Umbilical cord (tissue), 2 donors: ENCODE data around the gene IL31. TPM values are rescaled to one million over a fixed set of nuclear protein-coding genes. Genes with fewer than 3 reads are reported as not detected.
"Not testable (repeated sequence)": the region's sequence is repeated elsewhere in the genome, so short reads cannot be mapped to it uniquely, and the experiment has no call there.

Experiments
- DNase-seq: peaks from one replicate; pipeline ENCODE4 v3.0.0-alpha.2; 2015; ENCODE audit warnings: low spot score
- total RNA-seq: library from RNA; depleted of rRNA; stranded (reverse); fragments of >200 nt; gene quantifications from one replicate; pipeline ENCODE4 v1.2.3, GENCODE V29; 2014; ENCODE audit warnings: low replicate concordance; ENCODE audit not compliant: insufficient read depth

Gene IL31
- total RNA-seq = not detected

GRCh38 chr12:122174155-122174845 is at the start of gene IL31:
Gene IL31 (minus strand): TSS chr12:122174221. CDS start chr12:122174172, 49 bp downstream.
- no peak for DNase-seq

- DNase-seq = no peak
Observed at GRCh38 chr12:122216445-122216844, 42.4 kb upstream of the IL31 start.

- DNase-seq = no peak
Observed at GRCh38 chr12:122215771-122216170, 41.8 kb upstream of the IL31 start.

GRCh38 chr12:122208073-122208820 is 34.2 kb upstream of the IL31 start:
- DNase-seq = no peak

- no peak for DNase-seq
Observed at GRCh38 chr12:122207391-122207790, 33.4 kb upstream of the IL31 start.

- DNase-seq = no peak
Observed at GRCh38 chr12:122206976-122207375, 33.0 kb upstream of the IL31 start.

- DNase-seq = no peak
Observed at GRCh38 chr12:122206111-122206881, 32.3 kb upstream of the IL31 start.

GRCh38 chr12:122205053-122205925 is 31.3 kb upstream of the IL31 start:
- no peak for DNase-seq

- DNase-seq = no peak
Observed at GRCh38 chr12:122204167-122205052, 30.4 kb upstream of the IL31 start.

GRCh38 chr12:122203301-122204166 is 29.5 kb upstream of the IL31 start, which contains the start of gene B3GNT4:
Gene B3GNT4 (plus strand): TSS chr12:122203709. CDS start chr12:122204619, 910 bp downstream.
- DNase-seq = peak; percentile 62

GRCh38 chr12:122202811-122203210 is 28.8 kb upstream of the IL31 start:
- not testable (repeated sequence) for DNase-seq

GRCh38 chr12:122202017-122202416 is 28.0 kb upstream of the IL31 start:
- no peak for DNase-seq

- no peak for DNase-seq
Observed at GRCh38 chr12:122201381-122201780, 27.4 kb upstream of the IL31 start.

GRCh38 chr12:122200541-122201175 is 26.6 kb upstream of the IL31 start:
- no peak for DNase-seq

GRCh38 chr12:122199484-122200355 is 25.7 kb upstream of the IL31 start:
- no peak for DNase-seq

GRCh38 chr12:122197612-122197966 is 23.6 kb upstream of the IL31 start:
- no peak for DNase-seq

GRCh38 chr12:122195405-122195804 is 21.4 kb upstream of the IL31 start:
- no peak for DNase-seq

GRCh38 chr12:122194804-122195203 is 20.8 kb upstream of the IL31 start:
- no peak for DNase-seq
